ENCODE results near the gene LDLRAD4.

LDLRAD4 gene

GRCh38 chr18:13522256-13522655 is 303.7 kb downstream of the LDLRAD4 start:
- no peak overlapping the region for H3K4me2 ChIP-seq
- H3K27ac ChIP-seq = no peak overlapping the region
- no peak overlapping the region for H3K4me3 ChIP-seq (IDR thresholded peaks at IDR 0.05; ENCODE audit: insufficient read depth, low read depth, low read length)
- H3K9ac ChIP-seq = no peak overlapping the region
- no peaks in the 10 kb centered on the region for H3K4me1 ChIP-seq (ENCODE audit: low read depth, poor library complexity, severe bottlenecking)
- no peaks in the 10 kb centered on the region for H4K20me1 ChIP-seq (ENCODE audit: insufficient read depth)
- H3K79me2 ChIP-seq (ENCODE audit: insufficient read depth, low read depth) = no peaks in the 10 kb centered on the region
- H3K27me3 ChIP-seq (ENCODE audit: insufficient read depth, low read depth) = no peaks in the 10 kb centered on the region
- no peak overlapping the region for H2AFZ ChIP-seq (ENCODE audit: low read depth)
- TF ChIP-seq, protein P1, sequence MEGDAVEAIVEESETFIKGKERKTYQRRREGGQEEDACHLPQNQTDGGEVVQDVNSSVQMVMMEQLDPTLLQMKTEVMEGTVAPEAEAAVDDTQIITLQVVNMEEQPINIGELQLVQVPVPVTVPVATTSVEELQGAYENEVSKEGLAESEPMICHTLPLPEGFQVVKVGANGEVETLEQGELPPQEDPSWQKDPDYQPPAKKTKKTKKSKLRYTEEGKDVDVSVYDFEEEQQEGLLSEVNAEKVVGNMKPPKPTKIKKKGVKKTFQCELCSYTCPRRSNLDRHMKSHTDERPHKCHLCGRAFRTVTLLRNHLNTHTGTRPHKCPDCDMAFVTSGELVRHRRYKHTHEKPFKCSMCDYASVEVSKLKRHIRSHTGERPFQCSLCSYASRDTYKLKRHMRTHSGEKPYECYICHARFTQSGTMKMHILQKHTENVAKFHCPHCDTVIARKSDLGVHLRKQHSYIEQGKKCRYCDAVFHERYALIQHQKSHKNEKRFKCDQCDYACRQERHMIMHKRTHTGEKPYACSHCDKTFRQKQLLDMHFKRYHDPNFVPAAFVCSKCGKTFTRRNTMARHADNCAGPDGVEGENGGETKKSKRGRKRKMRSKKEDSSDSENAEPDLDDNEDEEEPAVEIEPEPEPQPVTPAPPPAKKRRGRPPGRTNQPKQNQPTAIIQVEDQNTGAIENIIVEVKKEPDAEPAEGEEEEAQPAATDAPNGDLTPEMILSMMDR (conservative IDR thresholded peaks at IDR 0.05; ENCODE audit: low read depth, low read length) = no peak
- H3K36me3 ChIP-seq (ENCODE audit: insufficient read depth) = no peaks in the 10 kb centered on the region

DNA sequence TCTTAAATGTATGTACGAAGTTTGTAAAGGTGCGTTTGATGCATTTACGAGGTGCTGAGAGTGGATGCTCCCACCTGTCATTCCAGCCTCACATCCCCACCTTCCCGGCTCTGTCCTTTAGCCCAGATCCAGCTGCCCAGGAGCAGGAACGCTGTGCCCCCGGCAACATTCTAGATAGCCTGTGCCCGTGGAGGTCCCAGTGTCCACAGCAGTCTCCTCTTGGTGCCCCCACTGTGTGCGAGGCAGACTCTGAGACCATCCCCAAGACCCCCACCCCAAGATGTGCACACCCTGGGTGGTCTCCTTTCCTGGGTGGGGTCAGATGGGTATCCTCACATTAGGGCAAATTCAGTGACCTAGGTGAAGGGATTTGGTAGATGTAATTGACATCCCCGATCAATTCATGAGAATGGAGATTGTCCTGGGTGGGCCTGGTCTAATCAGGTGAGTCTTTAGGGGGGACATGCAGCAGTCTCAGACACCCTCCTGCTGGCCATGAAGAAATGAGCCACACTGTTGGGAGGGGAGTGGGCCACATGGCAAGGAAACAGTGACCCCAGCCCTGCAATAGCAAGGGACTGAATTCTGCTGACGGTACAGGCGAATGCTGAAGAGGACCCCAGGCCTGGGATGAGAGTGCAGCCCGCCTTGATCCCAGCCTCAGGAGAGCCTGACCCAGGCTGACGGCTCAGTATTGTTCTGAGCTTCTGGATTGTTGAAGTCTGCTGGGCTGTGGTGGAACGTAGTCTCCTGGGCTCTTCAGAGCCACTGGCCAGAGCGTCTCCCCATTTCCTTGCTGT is 304.5 kb downstream of the LDLRAD4 start:
- no peaks in the 10 kb centered on the region for H3K79me2 ChIP-seq (ENCODE audit: insufficient read depth, low read depth)
- H3K4me1 ChIP-seq (ENCODE audit: low read depth, poor library complexity, severe bottlenecking) = no peaks in the 10 kb centered on the region
- H3K9ac ChIP-seq = no peak overlapping the region
- no peaks in the 10 kb centered on the region for H3K27me3 ChIP-seq (ENCODE audit: insufficient read depth, low read depth)
- no peak overlapping the region for H3K4me2 ChIP-seq
- no peaks in the 10 kb centered on the region for H4K20me1 ChIP-seq (ENCODE audit: insufficient read depth)
- H3K36me3 ChIP-seq (ENCODE audit: insufficient read depth) = no peaks in the 10 kb centered on the region
- no peak overlapping the region for H2AFZ ChIP-seq (ENCODE audit: low read depth)
- H3K27ac ChIP-seq = no peak overlapping the region
- no peak overlapping the region for H3K4me3 ChIP-seq (IDR thresholded peaks at IDR 0.05; ENCODE audit: insufficient read depth, low read depth, low read length)
- TF ChIP-seq, protein P1 (conservative IDR thresholded peaks at IDR 0.05; ENCODE audit: low read depth, low read length) = no peak

- H3K4me2 ChIP-seq = no peak overlapping the region
- H3K9ac ChIP-seq = no peak overlapping the region
- TF ChIP-seq, protein P1 (conservative IDR thresholded peaks at IDR 0.05; ENCODE audit: low read depth, low read length) = no peak
- no peaks in the 10 kb centered on the region for H3K27me3 ChIP-seq (ENCODE audit: insufficient read depth, low read depth)
- no peaks in the 10 kb centered on the region for H3K79me2 ChIP-seq (ENCODE audit: insufficient read depth, low read depth)
- H2AFZ ChIP-seq (ENCODE audit: low read depth) = no peak overlapping the region
- H3K4me3 ChIP-seq (IDR thresholded peaks at IDR 0.05; ENCODE audit: insufficient read depth, low read depth, low read length) = no peak overlapping the region
- H3K27ac ChIP-seq = no peak overlapping the region
- no peaks in the 10 kb centered on the region for H4K20me1 ChIP-seq (ENCODE audit: insufficient read depth)
- no peaks in the 10 kb centered on the region for H3K36me3 ChIP-seq (ENCODE audit: insufficient read depth)
- no peaks in the 10 kb centered on the region for H3K4me1 ChIP-seq (ENCODE audit: low read depth, poor library complexity, severe bottlenecking)
Observed at GRCh38 chr18:13524054-13524453, 305.5 kb downstream of the LDLRAD4 start.

- Histone ChIP-seq H3K9ac (no peak overlapping the region), H3K4me2 (no peak overlapping the region), H2AFZ (ENCODE audit: low read depth) (no peak overlapping the region), H3K4me1 (ENCODE audit: low read depth, poor library complexity, severe bottlenecking) (no peaks in the 10 kb centered on the region), H3K27ac (no peak overlapping the region), H3K79me2 (ENCODE audit: insufficient read depth, low read depth) (no peaks in the 10 kb centered on the region), H3K36me3 (ENCODE audit: insufficient read depth) (no peaks in the 10 kb centered on the region), H3K4me3 (IDR thresholded peaks at IDR 0.05; ENCODE audit: insufficient read depth, low read depth, low read length) (no peak overlapping the region), H4K20me1 (ENCODE audit: insufficient read depth) (no peaks in the 10 kb centered on the region), H3K27me3 (ENCODE audit: insufficient read depth, low read depth) (no peaks in the 10 kb centered on the region)
- TF ChIP-seq, protein P1 (conservative IDR thresholded peaks at IDR 0.05; ENCODE audit: low read depth, low read length) = no peak
Observed at GRCh38 chr18:13524811-13525210, 306.3 kb downstream of the LDLRAD4 start.
